SK-N-MC (cell line): ENCODE results near the gene TRAPPC6A.

Experiments
- EZH2 ChIP-seq: fragments of 200-600 bp; sonication (generic); IDR thresholded peaks from one replicate; pipeline ENCODE4 v1.6.1; 2017; ENCODE audit warnings: antibody characterized with exemption
- FOXP2 ChIP-seq: optimal IDR thresholded peaks from 2 replicates; pipeline ENCODE3; 2011; ENCODE audit warnings: mild to moderate bottlenecking, moderate library complexity; ENCODE audit not compliant: insufficient read depth; ENCODE audit errors: extremely low read length, control extremely low read depth
- POLR2AphosphoS5 ChIP-seq: IDR thresholded peaks from 2 replicates; pipeline ENCODE4 v1.6.1; 2012; ENCODE audit warnings: mild to moderate bottlenecking, low read depth, low read length, borderline replicate concordance

GRCh38 chr19:45184115-45184514, 6.1 kb upstream of the TRAPPC6A start:
- no peak for TF ChIP-seq EZH2
- no peak for TF ChIP-seq POLR2AphosphoS5
- TF ChIP-seq FOXP2, result no peak
